HG03439 (cell line): ENCODE results near the gene SLC12A6.
"Not testable (repeated sequence)": the region's sequence is repeated elsewhere in the genome, so short reads cannot be mapped to it uniquely, and the experiment has no call there.

Experiments
- ATAC-seq: cut with Tn5 transposase; IDR thresholded peaks from one replicate; pipeline ENCODE4 v1.9.1; 2021; ENCODE audit warnings: mild to moderate bottlenecking, moderate library complexity; ENCODE audit not compliant: unreplicated experiment

Gene SLC12A6

GRCh38 chr15:34337557-34338306 lies at the start of gene SLC12A6:
SLC12A6 (minus strand) TSS chr15:34337781; CDS start chr15:34336680, 1,101 bp downstream.
- ATAC-seq, result peak; percentile 67

- not testable (repeated sequence) for ATAC-seq
Observed at GRCh38 chr15:34381829-34382521, 44.4 kb upstream of the SLC12A6 start.

- ATAC-seq, result not testable (repeated sequence)
Observed at GRCh38 chr15:34380491-34380890, 42.9 kb upstream of the SLC12A6 start.

- no peak for ATAC-seq
Observed at GRCh38 chr15:34376856-34377255, 39.3 kb upstream of the SLC12A6 start.

- not testable (repeated sequence) for ATAC-seq
Observed at GRCh38 chr15:34375541-34375940, 38.0 kb upstream of the SLC12A6 start.

GRCh38 chr15:34374816-34375215 lies 37.2 kb upstream of the SLC12A6 start:
- ATAC-seq, result no peak

- ATAC-seq, result no peak
Observed at GRCh38 chr15:34373951-34374350, 36.4 kb upstream of the SLC12A6 start.

- ATAC-seq, result no peak
Observed at GRCh38 chr15:34370643-34371042, 33.1 kb upstream of the SLC12A6 start.

GRCh38 chr15:34370129-34370528 lies 32.5 kb upstream of the SLC12A6 start:
- ATAC-seq, result no peak

- ATAC-seq, result peak; percentile 77
Observed at GRCh38 chr15:34367101-34368081, 29.8 kb upstream of the SLC12A6 start, which contains the start of gene LPCAT4. LPCAT4 (minus strand) TSS chr15:34367196; CDS start chr15:34367100, 96 bp downstream.

- no peak for ATAC-seq
Observed at GRCh38 chr15:34366271-34367065, 28.9 kb upstream of the SLC12A6 start.

- no peak for ATAC-seq
Observed at GRCh38 chr15:34365836-34366235, 28.3 kb upstream of the SLC12A6 start.

- ATAC-seq, result no peak
Observed at GRCh38 chr15:34365091-34365825, 27.7 kb upstream of the SLC12A6 start.

- ATAC-seq, result no peak
Observed at GRCh38 chr15:34364041-34364440, 26.5 kb upstream of the SLC12A6 start.

GRCh38 chr15:34362047-34362773 lies 24.6 kb upstream of the SLC12A6 start:
- ATAC-seq, result no peak

GRCh38 chr15:34361278-34361677 lies 23.7 kb upstream of the SLC12A6 start:
- no peak for ATAC-seq

GRCh38 chr15:34360298-34360697 lies 22.7 kb upstream of the SLC12A6 start:
- ATAC-seq, result no peak

GRCh38 chr15:34359416-34359815 lies 21.8 kb upstream of the SLC12A6 start:
- ATAC-seq, result no peak

GRCh38 chr15:34358948-34359347 lies 21.4 kb upstream of the SLC12A6 start:
- no peak for ATAC-seq
